HEK293 (cell line): ENCODE results near the gene ETV7.
A peak's percentile ranks its signal among the peaks of the same experiment; 100 is the strongest.

ENCODE experiments used
- BCL11B ChIP-seq: fragments of 450-650 bp; formaldehyde crosslinking; IDR thresholded peaks from 2 replicates; pipeline ENCODE4 v1.5.1; 2016; ENCODE audit warnings: low read depth, missing biosample characterization, missing genetic modification characterization
- GLIS1 ChIP-seq: fragments of 450-650 bp; formaldehyde crosslinking; IDR thresholded peaks from 2 replicates; pipeline ENCODE4 v1.5.1; 2016; ENCODE audit warnings: missing biosample characterization, missing genetic modification characterization
- GLIS2 ChIP-seq: fragments of 450-650 bp; formaldehyde crosslinking; IDR thresholded peaks from 2 replicates; pipeline ENCODE4 v1.5.1; 2016; ENCODE audit warnings: missing biosample characterization, missing genetic modification characterization
- OSR2 ChIP-seq: fragments of 450-650 bp; formaldehyde crosslinking; IDR thresholded peaks from 2 replicates; pipeline ENCODE4 v1.5.1; 2016; ENCODE audit warnings: missing biosample characterization, missing genetic modification characterization
- PATZ1 ChIP-seq: fragments of 450-650 bp; formaldehyde crosslinking; IDR thresholded peaks from 2 replicates; pipeline ENCODE4 v1.5.1; 2016; ENCODE audit warnings: missing biosample characterization, missing genetic modification characterization
- TSHZ1 ChIP-seq: fragments of 450-650 bp; formaldehyde crosslinking; IDR thresholded peaks from 2 replicates; pipeline ENCODE4 v1.5.1; 2016; ENCODE audit warnings: missing biosample characterization, missing genetic modification characterization, borderline replicate concordance
- ZBTB11 ChIP-seq: fragments of 450-650 bp; formaldehyde crosslinking; conservative IDR thresholded peaks from 2 replicates; pipeline ENCODE4 v1.5.1; 2016; ENCODE audit warnings: low read depth, missing biosample characterization, missing genetic modification characterization
- ZBTB48 ChIP-seq: fragments of 450-650 bp; formaldehyde crosslinking; IDR thresholded peaks from 2 replicates; pipeline ENCODE4 v1.5.1; 2016; ENCODE audit warnings: missing biosample characterization, missing genetic modification characterization
- ZBTB8A ChIP-seq: fragments of 450-650 bp; formaldehyde crosslinking; IDR thresholded peaks from 2 replicates; pipeline ENCODE4 v1.5.1; 2016; ENCODE audit warnings: missing biosample characterization, missing genetic modification characterization
- ZFP3 ChIP-seq: fragments of 450-650 bp; formaldehyde crosslinking; IDR thresholded peaks from 2 replicates; pipeline ENCODE4 v1.5.1; 2016; ENCODE audit warnings: low read depth, missing biosample characterization, missing genetic modification characterization
- ZFP69B ChIP-seq: fragments of 450-650 bp; formaldehyde crosslinking; IDR thresholded peaks from 2 replicates; pipeline ENCODE4 v1.5.1; 2016; ENCODE audit warnings: missing biosample characterization, missing genetic modification characterization
- ZIC2 ChIP-seq: fragments of 450-650 bp; formaldehyde crosslinking; IDR thresholded peaks from 2 replicates; pipeline ENCODE4 v1.5.1; 2016; ENCODE audit warnings: missing biosample characterization, missing genetic modification characterization
- ZNF175 ChIP-seq: fragments of 450-650 bp; formaldehyde crosslinking; IDR thresholded peaks from 2 replicates; pipeline ENCODE4 v1.5.1; 2016; ENCODE audit warnings: missing biosample characterization, missing genetic modification characterization
- ZNF18 ChIP-seq: fragments of 450-650 bp; formaldehyde crosslinking; IDR thresholded peaks from 2 replicates; pipeline ENCODE4 v1.5.1; 2016; ENCODE audit warnings: missing biosample characterization, missing genetic modification characterization
- ZNF280C ChIP-seq: fragments of 450-650 bp; formaldehyde crosslinking; IDR thresholded peaks from 2 replicates; pipeline ENCODE4 v1.5.1; 2016; ENCODE audit warnings: missing biosample characterization, missing genetic modification characterization
- ZNF292 ChIP-seq: fragments of 450-650 bp; formaldehyde crosslinking; IDR thresholded peaks from 2 replicates; pipeline ENCODE4 v1.5.1; 2016; ENCODE audit warnings: low read depth, missing biosample characterization, missing genetic modification characterization, borderline replicate concordance
- ZNF341 ChIP-seq: fragments of 450-650 bp; formaldehyde crosslinking; IDR thresholded peaks from 2 replicates; pipeline ENCODE4; 2016; ENCODE audit warnings: low read depth, missing biosample characterization, missing genetic modification characterization
- ZNF362 ChIP-seq: fragments of 450-650 bp; formaldehyde crosslinking; IDR thresholded peaks from 2 replicates; pipeline ENCODE4 v1.5.1; 2016; ENCODE audit warnings: missing biosample characterization, missing genetic modification characterization
- ZNF518A ChIP-seq: fragments of 450-650 bp; formaldehyde crosslinking; conservative IDR thresholded peaks from 2 replicates; pipeline ENCODE4 v1.5.1; 2016; ENCODE audit warnings: low read depth, missing biosample characterization, missing genetic modification characterization

The ETV7 gene

GRCh38 chr6:36353411-36353915 lies 34.0 kb downstream of the ETV7 start (continued):
- TF ChIP-seq TSHZ1 (tag by site-specific recombination) = peak; percentile 53; the same call in 1 of the 2 replicates
- TF ChIP-seq ZNF362 (tag by site-specific recombination) = no peak
- peak; percentile 49; the same call in 1 of the 2 replicates for TF ChIP-seq BCL11B (tag by site-specific recombination)
- TF ChIP-seq ZNF341 (tag by site-specific recombination) = peak; percentile 72
- TF ChIP-seq ZIC2 (tag by site-specific recombination) = peak; percentile 69
- no peak for TF ChIP-seq ZNF518A (tag by site-specific recombination)
- no peak for TF ChIP-seq ZFP3
- TF ChIP-seq GLIS1 = peak; percentile 88
- TF ChIP-seq ZBTB48 (tag by site-specific recombination) = 0 out of 2 replicates have a peak, but pooled peaks have one; percentile 18
- TF ChIP-seq ZNF292 = no peak
- TF ChIP-seq ZBTB8A (tag by site-specific recombination) = no peak
- TF ChIP-seq ZNF280C (tag by site-specific recombination) = no peak
- peak; percentile 41; the same call in 1 of the 2 replicates for TF ChIP-seq GLIS2 (tag by site-specific recombination)
- TF ChIP-seq ZNF18 (tag by site-specific recombination) = 0 out of 2 replicates have a peak, but pooled peaks have one; percentile 20
- TF ChIP-seq ZNF175 (tag by site-specific recombination) = no peak
- TF ChIP-seq ZBTB11 (tag by site-specific recombination) = no peak
- peak; percentile 74 for TF ChIP-seq PATZ1 (tag by site-specific recombination)
- no peak for TF ChIP-seq ZFP69B
- peak; percentile 84 for TF ChIP-seq OSR2
